BE2C (cell line): ENCODE measurements around the gene ANKS6.

Experiments
- DNase-seq: peaks from one replicate; pipeline ENCODE4 v3.0.0-alpha.2; 2020
- H3K27me3 ChIP-seq: fragments of 250-450 bp; sonication (Bioruptor Pico); 2 replicates; pipeline ENCODE4 v1.5.1; 2020; ENCODE audit warnings: mild to moderate bottlenecking
- H3K36me3 ChIP-seq: fragments of 250-450 bp; sonication (Bioruptor Pico); 2 replicates; pipeline ENCODE4 v1.5.1; 2020; ENCODE audit warnings: mild to moderate bottlenecking
- H3K4me1 ChIP-seq: fragments of 250-450 bp; sonication (Bioruptor Pico); 2 replicates; pipeline ENCODE4 v1.5.1; 2020
- H3K4me3 ChIP-seq: 2 replicates; pipeline ENCODE4 v1.5.1; 2011; ENCODE audit warnings: low read depth, low read length
- H3K9me3 ChIP-seq: fragments of 250-450 bp; sonication (Bioruptor Pico); 2 replicates; pipeline ENCODE4 v1.5.1; 2020
- CTCF ChIP-seq: IDR thresholded peaks from 2 replicates; pipeline ENCODE4 v1.5.1; 2012; ENCODE audit warnings: mild to moderate bottlenecking, low read depth, low read length

Gene ANKS6

GRCh38 chr9:98801561-98801960, 5.2 kb upstream of the ANKS6 start:
- Histone ChIP-seq H3K36me3 (no peaks in the 10 kb centered on the region), H3K27me3 (peaks cover 34% of the 10 kb centered on the region), H3K4me3 (no peak overlapping the region), H3K9me3 (peaks cover 4% of the 10 kb centered on the region; the same call in 1 of the 2 replicates), H3K4me1 (no peaks in the 10 kb centered on the region)
- DNase-seq = no peak
- TF ChIP-seq CTCF = no peak

DNA sequence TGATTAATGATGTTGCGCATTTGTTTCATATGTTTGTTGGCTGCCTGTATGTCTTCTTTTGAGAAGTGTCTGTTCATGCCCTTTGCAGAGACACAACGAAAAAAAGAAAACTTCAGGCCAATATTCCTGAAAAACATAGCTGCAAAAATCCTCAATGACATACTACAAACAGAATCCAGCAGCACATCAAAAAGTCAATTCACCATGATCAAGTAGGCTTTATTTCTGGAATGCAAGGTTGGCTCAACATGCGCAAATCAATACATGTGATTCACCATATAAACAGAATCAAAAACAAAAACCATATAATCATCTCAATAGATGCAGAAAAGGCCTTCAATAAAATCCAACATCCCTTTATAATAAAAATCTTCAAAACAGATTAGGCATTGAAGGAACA, 1.9 kb upstream of the ANKS6 start:
- no peak for TF ChIP-seq CTCF
- H3K9me3 ChIP-seq = peaks cover 4% of the 10 kb centered on the region; the same call in 1 of the 2 replicates
- no peaks in the 10 kb centered on the region for H3K4me1 ChIP-seq
- H3K27me3 ChIP-seq = peaks cover 5% of the 10 kb centered on the region
- DNase-seq = no peak
- no peaks in the 10 kb centered on the region for H3K36me3 ChIP-seq
- H3K4me3 ChIP-seq = no peak overlapping the region

- DNase-seq = no peak
- H3K9me3 ChIP-seq = peaks cover 4% of the 10 kb centered on the region; the same call in 1 of the 2 replicates
- H3K36me3 ChIP-seq = no peaks in the 10 kb centered on the region
- no peaks in the 10 kb centered on the region for H3K4me1 ChIP-seq
- no peak for TF ChIP-seq CTCF
- H3K4me3 ChIP-seq = no peak overlapping the region
- H3K27me3 ChIP-seq = peaks cover 4% of the 10 kb centered on the region
Observed at GRCh38 chr9:98797491-98797890, 1.1 kb upstream of the ANKS6 start.

- H3K4me3 ChIP-seq = peak overlapping the region; percentile 62
- peaks cover 4% of the 10 kb centered on the region for H3K27me3 ChIP-seq
- TF ChIP-seq CTCF = no peak
- peaks cover 4% of the 10 kb centered on the region; the same call in 1 of the 2 replicates for H3K9me3 ChIP-seq
- no peaks in the 10 kb centered on the region for H3K4me1 ChIP-seq
- peak; percentile 30 for DNase-seq
- no peaks in the 10 kb centered on the region for H3K36me3 ChIP-seq
Observed at GRCh38 chr9:98795970-98796363, 388 bp downstream of the ANKS6 start.

GRCh38 chr9:98795295-98795955, 930 bp downstream of the ANKS6 start:
- Histone ChIP-seq H3K9me3 (peaks cover 4% of the 10 kb centered on the region; the same call in 1 of the 2 replicates), H3K4me3 (peak overlapping the region; percentile 62), H3K27me3 (peaks cover 4% of the 10 kb centered on the region), H3K36me3 (no peaks in the 10 kb centered on the region), H3K4me1 (no peaks in the 10 kb centered on the region)
- TF ChIP-seq CTCF = no peak
- DNase-seq = no peak

- TF ChIP-seq CTCF = no peak
- H3K4me3 ChIP-seq = no peak overlapping the region
Observed at GRCh38 chr9:98794802-98795201, 1.6 kb downstream of the ANKS6 start.

More at GRCh38 chr9:98794802-98795201, 1.6 kb downstream of the ANKS6 start:
- H3K4me1 ChIP-seq = no peaks in the 10 kb centered on the region
- peaks cover 4% of the 10 kb centered on the region; the same call in 1 of the 2 replicates for H3K9me3 ChIP-seq
- peaks cover 4% of the 10 kb centered on the region for H3K27me3 ChIP-seq
- DNase-seq = no peak
- H3K36me3 ChIP-seq = peaks cover 1% of the 10 kb centered on the region; the same call in 1 of the 2 replicates
